Erythroblast (primary cell): ENCODE results near the gene DEDD.

Source experiments
- DNase-seq, 2 experiments: peaks; one replicate each; lab custom pipeline; 2025; lab: John Stamatoyannopoulos, UW
- GATA1 ChIP-seq: IDR thresholded peaks from 2 replicates; pipeline ENCODE4 v1.6.1; 2011; ENCODE audit warnings: low read depth, mild to moderate bottlenecking, control low read depth, low read length, moderate library complexity
- POLR2A ChIP-seq: IDR thresholded peaks from 2 replicates; pipeline ENCODE4 v1.6.1; 2011; ENCODE audit warnings: mild to moderate bottlenecking, low read length

The DEDD gene

GRCh38 chr1:161089251-161089924, 43.1 kb downstream of the DEDD start, which contains the start of gene NECTIN4:
Gene NECTIN4 (minus strand): TSS chr1:161089558. CDS start chr1:161089296, 262 bp downstream.
- no peak for DNase-seq
- TF ChIP-seq GATA1 (no peak), POLR2A (no peak)

- DNase-seq: no peak
These were observed 43.8 kb downstream of the DEDD start for GRCh38 chr1:161088587-161089110.

GRCh38 chr1:161086457-161086856, 46.0 kb downstream of the DEDD start:
- DNase-seq: no peak
- TF ChIP-seq GATA1 (no peak), POLR2A (no peak)

More at GRCh38 chr1:161088587-161089110, 43.8 kb downstream of the DEDD start:
- TF ChIP-seq POLR2A (no peak), GATA1 (no peak)

GRCh38 chr1:161085165-161085564, 47.3 kb downstream of the DEDD start:
- no peak for DNase-seq
- TF ChIP-seq POLR2A (no peak), GATA1 (no peak)

GRCh38 chr1:161084597-161084988, 47.9 kb downstream of the DEDD start:
- TF ChIP-seq GATA1 (no peak), POLR2A (no peak)
- DNase-seq: no peak

GRCh38 chr1:161083748-161084596, 48.5 kb downstream of the DEDD start:
- DNase-seq: peak; percentile 58 to 65
- TF ChIP-seq GATA1 (no peak), POLR2A (no peak)

- no peak for TF ChIP-seq GATA1
- no peak for TF ChIP-seq POLR2A
- peak; percentile 71 to 89 for DNase-seq
These were observed 49.3 kb downstream of the DEDD start for GRCh38 chr1:161082996-161083747.

- DNase-seq: no peak
- TF ChIP-seq POLR2A: no peak
These were observed 50.0 kb downstream of the DEDD start for GRCh38 chr1:161082483-161082882.

- DNase-seq: no peak
- TF ChIP-seq POLR2A (no peak), GATA1 (no peak)
These were observed 50.9 kb downstream of the DEDD start for GRCh38 chr1:161081519-161081918.

- no peak for DNase-seq
- no peak for TF ChIP-seq GATA1
- no peak for TF ChIP-seq POLR2A
These were observed 51.7 kb downstream of the DEDD start for GRCh38 chr1:161080441-161081405.

GRCh38 chr1:161079436-161080110, 52.9 kb downstream of the DEDD start:
- no peak for DNase-seq
- TF ChIP-seq POLR2A: no peak
- no peak for TF ChIP-seq GATA1

GRCh38 chr1:161077426-161077825, 55.0 kb downstream of the DEDD start:
- DNase-seq: no peak

More at GRCh38 chr1:161077426-161077825, 55.0 kb downstream of the DEDD start:
- TF ChIP-seq POLR2A (no peak), GATA1 (no peak)
